ENCODE results near the gene SNX1. TPM values are rescaled to one million over a fixed set of nuclear protein-coding genes. Genes with fewer than 3 reads are reported as not detected.
A peak's percentile ranks its signal among the peaks of the same experiment; 100 is the strongest.
"Not testable (repeated sequence)": the region's sequence is repeated elsewhere in the genome, so short reads cannot be mapped to it uniquely, and the experiment has no call there.

SNX1 gene
- polyA plus RNA-seq, 2 of the 4 experiments (the other 2 are of a cell fraction): 86.7 to 89.4 TPM

- Histone ChIP-seq H3K27ac (no peak overlapping the region), H3K9me3 (no peaks in the 10 kb centered on the region), H3K4me1 (peaks cover 4% of the 10 kb centered on the region; the same call in 1 of the 3 replicates), H3K4me3 (no peak overlapping the region), H3K4me2 (no peak overlapping the region)
- DNase-seq (ENCODE audit: low read depth in 1 of 2, low spot score in 1 of 2) (no peak), ATAC-seq (no peak), FAIRE-seq (no peak)
- ChIA-PET POLR2A (no interaction called here), CTCF (interaction anchor here (0.6 to 3.9 kb wide), 3 partner anchors 19 to 377 kb away, joined by 3 to 21 read pairs (median 3); no protein-coding TSS in a partner anchor)
- WGBS (ENCODE audit: missing lambda C conversion rate): 95% methylated on average over 1 of the region's 1 CpG
- TF ChIP-seq CEBPB (IDR thresholded peaks at IDR 0.05): peak in 1 of 2 experiments; percentile 32; a peak in 1 of 4 replicates
- TF ChIP-seq RCOR1 (IDR thresholded peaks at IDR 0.05; ENCODE audit: low read depth, low read length): no peak
- TF ChIP-seq MAX (IDR thresholded peaks at IDR 0.05): no peak
- no peak for TF ChIP-seq CHD4 (IDR thresholded peaks at IDR 0.05; ENCODE audit: borderline replicate concordance)
- TF ChIP-seq, protein P1, sequence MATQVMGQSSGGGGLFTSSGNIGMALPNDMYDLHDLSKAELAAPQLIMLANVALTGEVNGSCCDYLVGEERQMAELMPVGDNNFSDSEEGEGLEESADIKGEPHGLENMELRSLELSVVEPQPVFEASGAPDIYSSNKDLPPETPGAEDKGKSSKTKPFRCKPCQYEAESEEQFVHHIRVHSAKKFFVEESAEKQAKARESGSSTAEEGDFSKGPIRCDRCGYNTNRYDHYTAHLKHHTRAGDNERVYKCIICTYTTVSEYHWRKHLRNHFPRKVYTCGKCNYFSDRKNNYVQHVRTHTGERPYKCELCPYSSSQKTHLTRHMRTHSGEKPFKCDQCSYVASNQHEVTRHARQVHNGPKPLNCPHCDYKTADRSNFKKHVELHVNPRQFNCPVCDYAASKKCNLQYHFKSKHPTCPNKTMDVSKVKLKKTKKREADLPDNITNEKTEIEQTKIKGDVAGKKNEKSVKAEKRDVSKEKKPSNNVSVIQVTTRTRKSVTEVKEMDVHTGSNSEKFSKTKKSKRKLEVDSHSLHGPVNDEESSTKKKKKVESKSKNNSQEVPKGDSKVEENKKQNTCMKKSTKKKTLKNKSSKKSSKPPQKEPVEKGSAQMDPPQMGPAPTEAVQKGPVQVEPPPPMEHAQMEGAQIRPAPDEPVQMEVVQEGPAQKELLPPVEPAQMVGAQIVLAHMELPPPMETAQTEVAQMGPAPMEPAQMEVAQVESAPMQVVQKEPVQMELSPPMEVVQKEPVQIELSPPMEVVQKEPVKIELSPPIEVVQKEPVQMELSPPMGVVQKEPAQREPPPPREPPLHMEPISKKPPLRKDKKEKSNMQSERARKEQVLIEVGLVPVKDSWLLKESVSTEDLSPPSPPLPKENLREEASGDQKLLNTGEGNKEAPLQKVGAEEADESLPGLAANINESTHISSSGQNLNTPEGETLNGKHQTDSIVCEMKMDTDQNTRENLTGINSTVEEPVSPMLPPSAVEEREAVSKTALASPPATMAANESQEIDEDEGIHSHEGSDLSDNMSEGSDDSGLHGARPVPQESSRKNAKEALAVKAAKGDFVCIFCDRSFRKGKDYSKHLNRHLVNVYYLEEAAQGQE (IDR thresholded peaks at IDR 0.05): no peak
Observed at GRCh38 chr15:64112904-64113303, 17.1 kb downstream of the SNX1 start.

DNA sequence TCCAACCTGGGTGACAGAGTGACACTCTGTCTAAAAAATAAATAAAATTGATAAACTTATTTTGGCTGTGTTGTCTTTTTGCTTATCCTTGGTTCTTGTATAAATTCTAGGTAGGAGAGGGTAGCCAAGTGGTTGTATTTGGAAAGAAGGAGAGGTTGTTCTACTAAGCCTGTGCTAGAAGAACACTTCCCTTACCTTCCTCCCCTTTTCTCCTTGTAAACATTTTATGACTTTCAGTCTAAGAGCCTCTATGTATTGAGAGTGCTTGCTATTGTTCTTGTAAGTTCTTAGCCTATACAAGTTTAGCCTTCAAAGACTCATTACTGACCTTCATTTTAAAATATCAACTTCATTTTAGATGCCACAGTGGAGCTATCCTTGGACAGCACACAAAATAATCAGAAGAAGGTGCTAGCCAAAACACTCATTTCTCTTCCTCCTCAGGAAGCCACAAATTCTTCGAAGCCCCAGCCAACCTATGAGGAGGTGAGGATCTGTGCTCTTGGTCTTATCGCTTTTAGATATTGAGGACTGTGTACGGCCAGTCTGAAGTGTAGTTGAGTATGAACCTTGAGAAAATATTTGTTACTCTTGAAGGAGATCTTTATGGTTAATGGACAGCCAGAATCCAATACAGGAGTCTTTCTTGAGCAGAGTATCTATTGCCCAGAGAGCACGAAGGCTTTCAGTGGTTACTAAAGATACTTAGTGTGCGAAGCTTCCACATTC, 22.1 kb downstream of the SNX1 start:
- WGBS (ENCODE audit: missing lambda C conversion rate): 97% methylated on average over 5 of the region's 5 CpGs
- Histone ChIP-seq H3K27ac (no peak overlapping the region), H3K4me2 (no peak overlapping the region), H3K4me1 (no peaks in the 10 kb centered on the region), H3K9me3 (no peaks in the 10 kb centered on the region), H3K4me3 (no peak overlapping the region)
- ATAC-seq: no peak
- FAIRE-seq: no peak
- TF ChIP-seq, protein P2, sequence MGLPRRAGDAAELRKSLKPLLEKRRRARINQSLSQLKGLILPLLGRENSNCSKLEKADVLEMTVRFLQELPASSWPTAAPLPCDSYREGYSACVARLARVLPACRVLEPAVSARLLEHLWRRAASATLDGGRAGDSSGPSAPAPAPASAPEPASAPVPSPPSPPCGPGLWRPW (IDR thresholded peaks at IDR 0.05): no peak
- TF ChIP-seq HOXA7 (CRISPR knock-in tag; IDR thresholded peaks at IDR 0.05): no peak
- TF ChIP-seq NPAS2 (CRISPR knock-in tag; IDR thresholded peaks at IDR 0.05; ENCODE audit: borderline replicate concordance): no peak
- no peak for TF ChIP-seq NR3C1 (IDR thresholded peaks at IDR 0.05)
- TF ChIP-seq, protein P3, sequence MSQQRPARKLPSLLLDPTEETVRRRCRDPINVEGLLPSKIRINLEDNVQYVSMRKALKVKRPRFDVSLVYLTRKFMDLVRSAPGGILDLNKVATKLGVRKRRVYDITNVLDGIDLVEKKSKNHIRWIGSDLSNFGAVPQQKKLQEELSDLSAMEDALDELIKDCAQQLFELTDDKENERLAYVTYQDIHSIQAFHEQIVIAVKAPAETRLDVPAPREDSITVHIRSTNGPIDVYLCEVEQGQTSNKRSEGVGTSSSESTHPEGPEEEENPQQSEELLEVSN (IDR thresholded peaks at IDR 0.05; ENCODE audit: borderline replicate concordance, low read depth): no peak
- no peak for TF ChIP-seq FOSL2 (IDR thresholded peaks at IDR 0.05)
- TF ChIP-seq FOSL2 (CRISPR knock-in tag; IDR thresholded peaks at IDR 0.05): no peak
- no peak for TF ChIP-seq ZFP36 (IDR thresholded peaks at IDR 0.05; ENCODE audit: borderline replicate concordance, partially characterized antibody)
- no peak for TF ChIP-seq EHMT2 (IDR thresholded peaks at IDR 0.05; ENCODE audit: low read depth)
- TF ChIP-seq KDM1A (IDR thresholded peaks at IDR 0.05; ENCODE audit: low read depth): no peak
- no peak for TF ChIP-seq CHD2 (IDR thresholded peaks at IDR 0.05; ENCODE audit: low read length, partially characterized antibody)
- TF ChIP-seq FOSB (CRISPR knock-in tag; IDR thresholded peaks at IDR 0.05): no peak
- no peak for TF ChIP-seq HEYL (CRISPR knock-in tag; IDR thresholded peaks at IDR 0.05)
- TF ChIP-seq ZNF302 (CRISPR knock-in tag; IDR thresholded peaks at IDR 0.05): no peak
- CTCF ChIA-PET: interaction anchor here (0.6 to 4.6 kb wide), 5 partner anchors 13 to 675 kb away, joined by 3 to 21 read pairs (median 3); no protein-coding TSS in a partner anchor
- DNase-seq (ENCODE audit: low read depth in 1 of 2, low spot score in 1 of 2): no peak
- POLR2A ChIA-PET: no interaction called here

GRCh38 chr15:64120322-64120721, 24.5 kb downstream of the SNX1 start:
- H3K4me1 ChIP-seq; H3K4me3 ChIP-seq; POLR2A ChIA-PET; H3K27ac ChIP-seq; FAIRE-seq; ATAC-seq; H3K9me3 ChIP-seq; H3K4me2 ChIP-seq; DNase-seq (ENCODE audit: low read depth in 1 of 2, low spot score in 1 of 2): not testable (repeated sequence)
- WGBS (ENCODE audit: missing lambda C conversion rate): 93% methylated on average over 2 of the region's 2 CpGs
- CTCF ChIA-PET: interaction anchor here (0.9 to 4.6 kb wide), 3 partner anchors 12 to 33 kb away, joined by 3 to 21 read pairs (median 4); no protein-coding TSS in a partner anchor

Data from A549 (cell line).